Activated CD8-positive, alpha-beta memory T cell treated with anti-CD3 and anti-CD28 coated beads for 4 hours (primary cell): ENCODE results near the gene RSPH6A.

Experiments
- DNase-seq, 2 donors: peaks; one replicate each; pipeline ENCODE4 v3.0.0-alpha.2; 2020; ENCODE audit warnings: low read depth in 2 of 2

The RSPH6A gene

DNA sequence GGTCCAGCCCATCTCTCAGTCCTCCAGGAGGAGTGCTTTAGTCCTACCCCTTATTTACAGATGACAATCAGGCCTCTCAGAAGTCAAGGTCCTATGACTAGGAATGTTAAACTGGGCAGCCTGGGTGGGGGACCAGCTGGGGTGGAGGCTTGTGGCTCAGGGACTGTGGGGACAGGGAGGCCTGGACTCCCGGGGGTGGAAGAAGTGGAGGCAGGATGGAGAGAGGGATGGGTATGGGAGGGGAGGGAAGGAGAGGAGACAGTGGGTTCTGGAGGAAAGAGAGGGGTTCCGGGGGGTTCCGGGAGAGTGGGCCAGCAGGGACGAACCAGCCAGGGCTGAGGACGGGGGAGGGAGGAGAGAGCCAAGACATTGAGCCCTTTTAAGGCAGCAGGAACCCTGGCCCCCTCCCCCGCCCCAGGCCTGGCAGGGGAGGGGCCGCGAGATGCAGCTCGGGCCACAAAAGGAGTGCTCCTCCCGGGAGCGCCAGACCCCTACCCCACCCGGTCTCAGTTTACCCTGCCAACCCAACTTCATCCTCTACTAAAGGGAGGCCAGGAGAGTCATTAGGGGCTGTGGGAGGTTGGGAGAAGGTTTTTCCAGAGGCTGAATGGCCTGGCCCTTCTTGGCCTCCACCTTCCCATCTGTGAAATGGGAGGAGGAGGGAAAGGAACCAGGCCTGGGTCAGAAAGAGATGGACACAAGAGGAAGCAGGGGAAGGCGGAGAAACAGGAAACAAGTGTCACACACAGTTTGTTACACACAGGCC lies 34.5 kb downstream of the RSPH6A start:
- DNase-seq: no peak

DNA sequence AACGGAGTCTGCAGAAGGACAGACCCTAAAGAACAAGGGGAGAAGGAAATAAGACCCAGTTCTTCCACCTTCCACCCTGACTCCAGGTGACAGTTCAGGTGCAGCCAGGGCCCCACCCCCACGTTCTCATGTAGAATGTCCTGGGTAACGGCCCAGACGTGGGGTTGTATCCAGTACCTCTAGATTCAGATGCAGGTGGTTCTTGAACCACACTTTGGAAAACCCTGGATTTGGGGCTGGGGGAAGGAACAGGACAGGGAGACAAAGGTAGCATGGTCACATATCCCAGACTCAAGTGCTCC lies 35.0 kb downstream of the RSPH6A start:
- DNase-seq: no peak

DNA sequence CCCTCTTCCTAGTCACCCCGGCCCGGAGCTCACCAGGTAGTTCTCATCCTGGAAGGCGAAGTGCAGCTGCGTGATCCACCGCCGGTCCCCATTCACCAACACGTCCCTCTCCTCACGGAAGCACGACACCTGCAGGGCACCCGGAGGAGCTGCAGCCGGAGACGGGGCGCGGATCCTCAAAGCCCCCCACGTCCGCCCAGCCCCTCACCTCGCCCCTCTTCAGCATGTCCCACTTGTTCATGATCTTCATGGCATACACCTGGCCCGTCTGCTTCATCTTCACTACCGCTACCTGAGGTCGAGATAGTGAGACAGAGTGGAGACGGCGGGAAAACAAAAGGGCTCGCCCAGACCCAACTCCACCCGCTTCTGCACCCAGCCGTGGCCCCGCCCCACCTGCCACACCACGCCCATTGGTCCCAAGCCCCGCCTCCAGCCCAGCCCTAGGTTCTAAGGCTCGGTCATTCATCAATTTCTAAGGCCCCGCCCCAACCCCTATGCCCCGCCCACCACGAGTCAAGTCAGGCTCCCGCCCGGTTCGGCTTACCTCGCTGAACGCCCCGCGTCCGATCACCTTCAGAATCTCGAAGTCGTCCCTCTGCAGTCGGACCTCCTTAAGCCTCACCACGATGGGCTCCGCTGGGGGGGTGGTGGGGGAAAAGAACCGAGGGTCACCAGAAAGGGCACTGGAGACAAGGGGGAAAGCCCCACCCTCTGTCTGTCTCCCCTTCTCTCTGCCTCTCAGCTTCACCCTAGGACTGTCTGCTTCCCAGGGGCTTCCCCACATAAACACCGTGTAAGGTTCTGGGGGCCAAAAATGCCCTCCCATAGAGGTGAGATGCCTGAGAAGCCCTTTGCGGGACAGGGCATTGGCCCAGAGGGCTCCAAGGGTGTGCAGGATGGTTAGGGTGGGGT lies 35.6 kb downstream of the RSPH6A start:
- peak; percentile 59 to 63 for DNase-seq

DNA sequence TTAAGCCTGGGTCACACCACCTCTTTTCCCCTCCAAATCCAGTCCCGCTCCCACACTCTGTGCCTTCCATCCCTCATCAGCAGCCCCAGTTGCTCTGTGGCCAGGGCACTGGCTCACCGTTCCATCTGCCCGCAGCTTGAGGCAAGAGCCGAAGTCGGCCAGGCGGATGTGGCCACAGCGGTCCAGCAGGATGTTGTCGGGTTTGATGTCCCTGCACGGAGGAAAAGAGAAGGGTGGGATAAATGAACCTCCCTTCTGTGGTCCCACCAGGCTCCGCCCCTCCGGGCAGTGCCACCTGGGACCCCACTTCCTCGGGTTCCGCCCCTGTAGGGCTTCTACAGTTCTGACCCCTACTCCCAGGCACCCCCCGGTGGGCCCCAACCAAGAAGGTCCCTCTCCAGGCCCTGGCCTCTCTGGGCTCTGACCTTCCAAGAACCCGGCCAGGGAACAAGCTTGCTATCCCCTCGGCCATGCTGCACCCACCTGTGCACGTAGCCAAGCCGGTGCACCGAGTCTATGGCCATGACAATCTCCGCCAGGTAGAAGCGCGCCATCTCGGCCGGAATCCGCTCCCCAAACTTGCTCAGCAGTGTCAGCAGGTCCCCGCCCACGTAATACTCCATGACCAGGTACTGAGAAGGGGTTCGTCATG lies 37.0 kb downstream of the RSPH6A start:
- DNase-seq: no peak

DNA sequence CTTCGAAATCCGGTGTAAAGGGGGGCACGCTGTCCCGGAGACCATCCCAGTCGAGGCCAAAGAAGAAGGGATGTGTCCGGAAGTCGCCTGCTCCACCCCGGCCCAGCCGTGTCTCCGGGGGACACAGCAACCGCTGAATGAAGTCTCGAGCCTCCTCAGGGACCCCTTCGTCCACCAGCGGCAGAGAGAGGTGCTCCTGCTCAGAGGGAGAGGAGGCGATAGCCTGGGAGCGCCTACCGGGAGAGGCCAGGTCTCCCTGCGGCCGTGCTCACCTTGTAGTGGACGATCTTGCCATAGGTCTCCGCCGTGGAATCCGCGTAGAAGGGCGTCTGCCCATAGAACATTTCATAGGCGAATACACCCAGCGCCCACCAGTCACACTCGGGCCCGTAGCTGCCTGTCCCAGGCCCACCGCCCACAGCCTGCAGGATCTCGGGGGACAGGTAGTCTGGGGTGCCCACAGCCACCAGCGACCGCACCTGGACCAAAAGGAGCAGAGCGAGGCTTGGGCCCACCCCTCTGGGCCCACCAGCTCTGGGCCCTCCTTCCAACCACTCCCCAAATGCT lies 37.6 kb downstream of the RSPH6A start:
- no peak for DNase-seq

DNA sequence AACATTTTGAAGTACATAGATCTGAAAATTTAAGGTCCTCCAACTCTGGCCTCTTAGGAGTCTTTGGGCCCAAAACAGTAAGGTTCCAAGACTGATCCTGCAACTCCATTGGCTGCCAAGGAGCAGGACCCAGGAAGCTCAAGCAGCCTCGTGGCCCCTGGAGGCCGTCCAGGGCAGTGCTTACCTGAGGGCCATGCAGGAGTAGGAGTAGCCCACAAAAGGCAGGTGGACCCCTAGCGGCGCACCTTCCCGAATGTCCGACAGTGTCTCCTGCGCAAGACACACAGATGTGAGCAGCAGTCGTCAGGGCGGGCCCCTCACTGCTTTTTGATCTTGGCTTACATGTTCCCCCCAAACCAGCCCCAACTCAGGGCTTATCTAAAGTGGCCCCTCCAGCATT lies 40.3 kb downstream of the RSPH6A start:
- DNase-seq: no peak

DNA sequence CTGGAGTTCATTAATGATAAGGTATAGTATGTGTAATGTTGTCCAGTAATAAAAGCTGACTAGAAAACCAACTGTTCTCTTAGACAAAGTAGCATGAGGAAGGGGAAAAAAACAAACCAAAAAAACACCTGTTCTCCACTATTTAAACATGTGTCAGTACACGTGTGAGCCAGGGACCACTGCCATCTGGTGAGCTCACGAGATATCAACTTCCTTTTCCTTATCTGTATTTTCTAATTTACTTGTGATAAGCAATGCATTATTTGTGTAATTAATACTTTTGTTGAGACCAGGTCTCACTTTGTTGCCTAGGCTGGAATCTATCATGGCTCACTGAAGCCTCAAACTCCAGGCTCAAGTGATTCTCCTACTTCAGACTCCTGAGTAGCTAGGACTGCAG lies 41.7 kb downstream of the RSPH6A start:
- DNase-seq: no peak

DNA sequence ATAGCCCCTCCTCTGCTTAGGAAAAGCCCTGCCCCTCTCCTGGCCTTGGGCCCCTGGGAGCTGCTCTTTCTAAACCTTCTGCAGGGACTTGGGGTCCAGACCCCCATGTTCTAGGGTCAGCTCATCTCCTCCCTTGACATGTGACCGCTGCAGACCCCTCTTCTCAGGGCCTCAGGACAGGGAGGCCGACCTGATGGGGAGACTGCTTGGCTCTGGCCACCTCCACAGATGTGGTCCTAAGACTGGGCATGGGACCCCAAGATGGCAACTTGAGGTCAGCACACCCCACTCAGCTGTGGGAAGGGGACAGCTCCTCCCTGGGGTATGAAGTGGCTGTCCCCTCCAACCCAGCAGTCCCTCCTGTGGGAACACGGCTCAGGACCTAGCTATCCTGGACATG lies 42.2 kb downstream of the RSPH6A start:
- DNase-seq: no peak

DNA sequence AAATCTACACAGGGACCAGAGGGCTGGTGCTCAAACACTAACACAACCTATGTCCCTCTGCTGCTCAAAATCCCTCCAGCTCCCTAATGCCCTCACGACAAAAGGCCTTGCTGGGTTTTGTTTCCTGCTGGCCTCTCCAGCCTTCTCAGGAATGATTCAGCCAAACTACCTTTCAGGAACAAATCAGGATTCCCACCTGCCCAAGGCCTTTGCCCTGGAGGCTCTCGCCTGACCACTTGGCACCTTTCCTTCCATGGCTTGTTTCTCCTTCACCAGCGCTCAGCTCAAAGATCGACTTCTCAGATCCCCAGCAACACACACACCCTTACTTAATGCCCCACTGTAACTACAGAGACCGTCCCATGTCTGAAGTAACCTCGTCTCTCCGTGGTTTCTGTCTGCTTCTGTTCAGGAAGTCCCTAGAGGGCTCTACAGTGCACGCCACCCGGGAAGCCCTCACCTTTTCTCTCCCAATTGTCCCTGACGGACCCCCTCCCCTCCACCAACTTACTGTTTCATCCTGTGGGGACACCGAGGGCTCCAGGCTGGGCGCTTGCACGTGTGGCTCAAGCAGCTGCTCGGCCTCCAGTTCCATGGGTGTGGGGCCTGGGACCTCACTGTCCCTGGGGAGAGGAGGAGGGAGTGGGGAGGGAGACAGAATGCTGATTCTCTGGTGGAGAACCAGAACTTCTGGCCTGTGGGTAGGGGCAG lies 42.8 kb downstream of the RSPH6A start:
- DNase-seq: no peak

DNA sequence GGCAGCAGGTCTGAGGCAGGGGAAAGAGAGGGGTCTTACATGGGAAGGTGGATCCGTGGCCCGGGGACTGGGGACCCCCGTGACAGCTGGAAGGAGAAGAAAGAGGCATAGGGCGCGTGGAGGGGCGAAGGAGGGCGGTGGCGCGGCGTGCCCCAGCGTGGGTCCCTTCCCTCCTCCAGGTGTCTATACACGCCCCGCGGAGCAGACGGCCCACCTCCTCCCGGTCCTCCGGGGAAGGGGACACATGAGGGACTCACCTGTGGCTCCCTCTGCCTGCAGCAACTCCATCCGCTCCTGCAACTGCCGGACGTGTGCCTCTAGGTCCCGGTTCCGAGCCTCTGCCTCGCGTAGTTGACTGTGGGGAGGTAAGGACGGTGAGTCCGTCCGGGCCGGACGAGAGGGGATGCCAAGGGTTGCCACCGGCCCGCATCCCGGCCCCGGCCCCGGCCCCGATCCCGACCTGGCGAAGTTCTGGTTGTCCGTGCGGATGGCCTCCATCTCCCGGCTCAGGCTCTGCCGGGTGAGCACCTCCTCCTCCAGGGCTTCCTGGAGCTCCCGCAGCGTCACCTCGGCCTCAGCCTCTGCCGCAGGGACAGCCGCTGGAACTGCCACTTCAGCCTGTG lies 43.7 kb downstream of the RSPH6A start:
- no peak for DNase-seq

DNA sequence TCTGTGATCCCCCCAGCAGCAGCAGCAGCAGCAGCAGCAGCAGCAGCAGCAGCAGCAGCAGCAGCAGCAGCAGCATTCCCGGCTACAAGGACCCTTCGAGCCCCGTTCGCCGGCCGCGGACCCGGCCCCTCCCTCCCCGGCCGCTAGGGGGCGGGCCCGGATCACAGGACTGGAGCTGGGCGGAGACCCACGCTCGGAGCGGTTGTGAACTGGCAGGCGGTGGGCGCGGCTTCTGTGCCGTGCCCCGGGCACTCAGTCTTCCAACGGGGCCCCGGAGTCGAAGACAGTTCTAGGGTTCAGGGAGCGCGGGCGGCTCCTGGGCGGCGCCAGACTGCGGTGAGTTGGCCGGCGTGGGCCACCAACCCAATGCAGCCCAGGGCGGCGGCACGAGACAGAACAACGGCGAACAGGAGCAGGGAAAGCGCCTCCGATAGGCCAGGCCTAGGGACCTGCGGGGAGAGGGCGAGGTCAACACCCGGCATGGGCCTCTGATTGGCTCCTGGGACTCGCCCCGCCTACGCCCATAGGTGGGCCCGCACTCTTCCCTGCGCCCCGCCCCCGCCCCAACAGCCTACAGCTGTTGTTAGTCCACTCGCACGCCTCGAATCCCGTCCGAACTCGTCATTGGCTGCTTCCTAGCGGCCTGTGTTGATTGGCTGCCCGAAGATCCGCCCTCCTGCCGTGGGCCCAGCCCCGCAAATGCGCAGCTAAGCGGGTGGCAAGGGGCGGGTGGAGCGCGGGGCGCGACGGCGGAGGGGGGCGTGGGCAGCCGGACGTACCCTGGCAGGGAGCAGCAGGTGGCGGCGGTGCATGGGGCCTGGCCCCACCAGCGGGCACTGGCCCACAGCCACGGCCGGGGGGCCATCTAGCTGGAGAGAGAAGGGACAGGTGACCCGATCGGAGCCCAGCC lies 44.7 kb downstream of the RSPH6A start:
- peak; percentile 80 to 82 for DNase-seq

DNA sequence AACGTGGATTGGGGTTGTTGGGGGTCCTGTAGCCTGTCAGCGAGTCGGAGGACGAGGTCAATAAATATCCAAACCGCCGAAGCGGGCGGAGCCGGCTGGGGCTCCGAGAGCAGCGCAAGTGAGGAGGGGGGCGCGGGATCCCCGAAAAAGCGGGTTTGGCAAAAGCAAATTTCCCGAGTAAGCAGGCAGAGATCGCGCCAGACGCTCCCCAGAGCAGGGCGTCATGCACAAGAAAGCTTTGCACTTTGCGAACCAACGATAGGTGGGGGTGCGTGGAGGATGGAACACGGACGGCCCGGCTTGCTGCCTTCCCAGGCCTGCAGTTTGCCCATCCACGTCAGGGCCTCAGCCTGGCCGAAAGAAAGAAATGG lies 45.3 kb downstream of the RSPH6A start:
- peak in 1 of 2 donors; percentile 20 for DNase-seq

DNA sequence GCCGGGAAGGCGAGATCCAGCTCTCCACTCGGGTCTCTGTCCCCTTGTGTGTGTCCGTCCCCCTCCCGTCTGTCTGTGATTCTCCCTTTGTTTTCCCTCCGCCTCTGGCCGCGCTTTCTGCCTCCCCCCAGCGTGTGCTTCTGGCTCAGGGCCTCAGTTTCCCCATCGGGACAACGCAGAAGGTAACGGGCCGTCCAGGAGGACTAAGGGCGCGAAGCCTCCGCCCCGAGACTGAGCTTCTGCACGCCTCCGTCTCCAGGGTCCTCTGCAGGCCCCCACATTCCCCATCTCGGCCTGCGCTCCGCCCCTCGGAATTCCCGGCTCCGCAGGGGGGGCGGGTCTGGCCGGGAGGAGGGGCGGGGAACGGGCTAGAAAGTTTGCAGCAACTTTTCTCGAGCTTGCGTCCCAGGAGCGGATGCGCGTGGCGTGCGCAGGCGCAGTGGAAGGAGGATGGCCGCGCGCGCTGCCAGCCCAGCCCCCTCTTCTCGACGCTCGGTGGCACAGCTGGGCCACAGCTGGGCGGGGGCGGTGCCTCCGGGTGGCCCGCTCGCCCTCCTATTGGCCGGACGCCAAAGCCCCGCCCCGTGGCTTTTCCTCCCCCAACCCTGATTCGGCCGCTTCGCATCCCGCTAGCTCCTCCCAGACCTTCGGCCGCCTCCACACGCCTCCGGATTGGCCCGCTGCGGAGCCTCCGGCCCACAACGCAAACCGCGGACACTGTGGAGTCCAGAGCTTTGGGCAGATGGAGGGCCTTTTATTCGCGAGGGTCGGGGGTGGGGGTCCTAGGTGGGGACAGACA lies 45.9 kb downstream of the RSPH6A start, which contains the start of gene SIX5:
SIX5 (minus strand) TSS at position 269 of the 799 bp plus-strand sequence. CDS start 408 bp downstream, outside the sequence.
- DNase-seq: peak; percentile 85 to 86

DNA sequence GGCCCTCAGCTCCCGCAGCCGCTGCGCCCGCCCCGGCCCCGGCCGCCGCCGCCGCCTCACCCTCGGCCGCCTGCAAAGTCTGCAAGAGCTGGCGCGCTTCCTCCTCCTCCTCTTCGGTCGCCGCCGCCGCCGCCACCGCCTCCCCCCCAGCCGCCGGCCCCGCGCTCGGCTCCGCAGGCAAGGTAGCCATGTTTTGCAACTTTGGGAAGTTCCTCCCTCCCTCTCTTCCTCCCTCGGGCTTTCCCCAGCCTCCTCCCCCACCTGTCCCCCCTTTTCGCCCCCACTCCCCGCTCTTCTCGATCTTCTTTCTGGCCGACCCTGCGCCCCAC lies 46.5 kb downstream of the RSPH6A start:
- DNase-seq: no peak

DNA sequence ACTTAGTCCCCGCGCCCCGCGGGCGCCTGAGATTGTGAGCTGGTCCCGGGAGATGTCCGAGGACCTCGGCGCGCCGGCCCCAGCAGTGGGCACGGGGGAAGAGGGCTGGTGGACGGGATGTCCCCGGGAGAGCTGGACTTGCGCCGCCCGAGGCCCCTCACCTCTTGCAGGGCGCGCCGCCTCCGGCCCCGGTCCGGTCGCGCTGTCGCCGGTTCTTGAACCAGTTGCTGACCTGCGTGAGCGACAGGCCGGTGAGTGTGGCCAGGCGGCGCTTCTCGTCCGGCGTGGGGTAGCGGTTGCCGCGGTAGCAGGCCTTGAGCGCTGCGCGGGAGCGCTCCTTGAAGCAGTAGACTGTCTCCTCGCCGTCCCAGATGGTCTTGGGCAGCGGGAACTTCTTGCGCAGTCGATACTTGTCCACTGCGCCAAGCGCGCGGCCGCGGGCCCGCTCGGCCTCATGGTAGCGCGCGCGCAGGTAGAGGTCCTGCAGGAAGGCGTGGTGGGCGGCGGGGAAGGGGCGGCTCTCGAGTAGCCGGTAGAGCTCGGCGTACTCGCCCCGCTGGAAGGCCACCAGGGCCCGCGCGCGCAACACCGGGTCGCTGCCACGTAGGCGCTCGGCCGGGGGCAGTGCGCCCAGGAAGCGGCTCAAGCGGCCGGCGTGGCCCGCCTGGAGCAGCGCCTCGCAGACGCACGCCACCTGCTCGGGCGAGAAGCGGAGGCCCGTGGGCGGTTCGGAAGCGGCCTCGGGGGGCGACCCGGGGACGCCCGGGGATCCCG lies 47.0 kb downstream of the RSPH6A start:
- no peak for DNase-seq

DNA sequence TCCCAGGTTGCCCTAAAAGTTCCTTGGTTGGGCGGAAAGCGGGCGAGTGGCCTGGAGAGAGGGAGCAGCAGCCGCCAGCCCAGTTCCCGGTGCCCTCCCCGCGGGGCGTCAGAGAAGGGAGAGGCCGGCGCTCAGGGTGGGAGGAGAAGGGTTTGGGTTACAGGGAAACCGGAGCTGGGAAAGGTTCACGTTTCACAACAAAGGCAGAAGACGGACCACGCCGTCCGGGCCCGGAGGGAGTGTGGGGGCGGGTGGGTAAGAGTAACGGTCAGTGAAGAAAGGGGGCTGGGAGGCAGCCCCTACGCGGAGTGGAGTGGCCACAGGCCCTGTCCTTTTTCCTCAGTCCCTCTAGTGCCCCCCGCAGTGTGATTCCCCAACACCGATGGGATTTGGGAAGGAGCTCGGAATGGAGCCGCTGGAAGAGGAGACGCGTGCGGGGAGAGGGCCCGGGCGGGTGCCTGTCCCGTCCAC lies 47.7 kb downstream of the RSPH6A start:
- no peak for DNase-seq

DNA sequence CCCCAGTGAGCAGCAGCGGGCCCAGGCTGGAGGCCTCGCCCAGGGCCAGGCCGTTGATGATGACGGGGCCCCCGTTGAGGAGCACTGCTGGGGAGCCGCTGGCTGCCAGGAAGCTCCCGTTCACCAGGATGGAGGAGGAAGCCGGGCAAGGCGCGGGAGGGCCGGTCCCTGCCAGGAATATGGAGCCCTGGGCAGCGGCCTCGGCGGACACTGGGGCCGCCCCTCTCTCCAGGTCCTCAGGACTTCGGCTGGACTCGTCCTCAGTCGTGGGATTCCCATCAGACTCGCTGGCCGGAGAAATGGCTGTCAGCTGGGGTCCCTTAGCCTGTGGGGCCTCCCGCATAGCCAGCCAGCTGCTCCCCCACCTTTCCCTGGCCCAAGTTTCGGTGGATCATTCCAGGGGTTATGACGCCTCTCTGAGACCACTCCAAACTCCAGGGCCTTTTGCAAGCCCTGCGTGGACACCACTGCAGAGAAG lies 48.2 kb downstream of the RSPH6A start:
- no peak for DNase-seq

DNA sequence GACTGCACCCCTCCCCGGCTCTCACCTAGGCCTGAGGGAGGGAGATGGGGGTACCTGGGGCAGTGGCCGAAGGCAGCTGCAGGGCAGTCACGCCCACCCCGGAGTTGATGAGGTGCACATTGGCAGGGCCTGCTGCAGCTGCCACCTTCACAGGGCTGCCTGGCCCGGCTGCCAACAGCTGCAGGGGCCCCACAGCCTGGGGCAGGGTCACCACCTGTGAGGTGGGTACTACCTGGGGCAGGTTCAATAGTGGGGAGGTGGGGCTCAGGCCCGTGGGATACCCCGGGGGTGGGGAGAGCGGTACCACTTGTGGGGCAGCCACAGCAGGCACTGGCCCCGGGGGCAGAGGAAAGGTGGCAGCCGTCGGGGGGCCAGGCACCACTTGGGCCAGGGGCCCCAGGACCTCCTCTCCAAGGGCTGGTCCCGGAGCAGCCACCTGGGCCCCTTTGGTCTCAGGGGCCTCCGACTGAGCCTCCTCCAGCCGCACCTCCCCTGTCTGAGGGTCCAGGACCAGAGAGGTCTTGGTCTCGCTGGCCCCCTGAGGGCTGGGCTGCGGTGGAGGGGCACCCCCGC lies 48.7 kb downstream of the RSPH6A start:
- DNase-seq: no peak
